ENCODE results near the gene ZNF726. TPM values are rescaled to one million over a fixed set of nuclear protein-coding genes. Genes with fewer than 3 reads are reported as not detected.
"Not testable (repeated sequence)": the region's sequence is repeated elsewhere in the genome, so short reads cannot be mapped to it uniquely, and the experiment has no call there.

Gene ZNF726
- total and polyA plus RNA-seq, 7 donors: 0.05 to 0.25 (median 0.16) TPM; not detected in 2

DNA sequence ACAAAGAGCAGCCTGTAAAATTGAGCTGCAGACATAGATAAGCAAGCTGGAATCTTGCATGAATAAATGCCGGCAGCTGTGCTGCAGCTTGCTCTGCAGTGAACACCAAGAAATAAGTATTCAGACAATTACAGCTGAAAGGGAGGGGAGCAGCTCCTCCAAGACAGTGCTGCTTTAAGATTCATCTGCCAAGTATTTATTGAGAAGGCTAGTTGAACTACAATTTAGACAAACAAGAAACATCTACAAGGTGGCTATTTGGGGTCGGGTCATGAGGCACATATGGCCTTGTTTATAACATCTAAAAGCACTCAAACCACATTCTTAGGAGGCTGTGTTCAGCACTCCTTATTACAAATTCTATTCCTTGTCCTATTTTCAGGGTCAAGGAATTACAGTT is 34.9 kb downstream of the ZNF726 start:
- H3K4me3 ChIP-seq: no peak overlapping the region
- TF ChIP-seq CTCF (IDR thresholded peaks at IDR 0.05): no peak
- H3K27me3 ChIP-seq (ENCODE audit: insufficient read depth in 3 of 3, low read length in 2 of 3): no peaks in the 10 kb centered on the region
- H3K36me3 ChIP-seq (ENCODE audit: insufficient read depth in 1 of 2, low read depth in 1 of 2): no peaks in the 10 kb centered on the region
- no peak overlapping the region for H3K27ac ChIP-seq
- no peaks in the 10 kb centered on the region for H3K9me3 ChIP-seq
- no peak for DNase-seq
- H3K4me1 ChIP-seq: no peaks in the 10 kb centered on the region
- ATAC-seq: no peak
- intact Hi-C loops (cut with DNase I): no loop called here
- WGBS, 3 donors: 84 to 87% (median 85%) methylated on average over 2 of the region's 2 CpGs

DNA sequence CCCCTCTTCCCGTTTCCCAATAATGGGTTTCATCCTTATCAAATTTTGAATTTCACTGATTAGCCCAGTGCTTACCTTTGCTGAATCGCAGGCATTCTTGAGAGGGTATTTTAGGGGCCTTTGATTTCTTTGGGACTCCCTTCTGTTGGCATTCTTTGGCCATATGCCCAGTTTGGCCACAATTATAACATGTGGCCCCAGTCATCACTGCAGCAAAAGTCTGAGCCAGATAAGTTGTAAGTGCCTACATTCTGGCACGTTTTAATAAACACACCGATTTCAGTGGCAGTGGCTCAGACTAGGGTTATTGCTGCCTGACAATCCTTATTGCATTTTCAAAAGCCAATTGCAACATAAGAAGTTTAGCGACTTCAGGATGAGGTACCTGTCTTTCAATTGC is 41.4 kb downstream of the ZNF726 start:
- Histone ChIP-seq H3K4me1 (no peaks in the 10 kb centered on the region), H3K27ac (no peak overlapping the region), H3K4me3 (no peak overlapping the region), H3K9me3 (no peaks in the 10 kb centered on the region), H3K36me3 (ENCODE audit: insufficient read depth in 1 of 2, low read depth in 1 of 2) (no peaks in the 10 kb centered on the region), H3K27me3 (ENCODE audit: insufficient read depth in 3 of 3, low read length in 2 of 3) (no peaks in the 10 kb centered on the region)
- no peak for TF ChIP-seq CTCF (IDR thresholded peaks at IDR 0.05)
- intact Hi-C loops (cut with DNase I): no loop called here
- DNase-seq (no peak), ATAC-seq (no peak)
- 83 to 88% (median 84%) methylated on average over 5 of the region's 5 CpGs for WGBS, 3 donors

DNA sequence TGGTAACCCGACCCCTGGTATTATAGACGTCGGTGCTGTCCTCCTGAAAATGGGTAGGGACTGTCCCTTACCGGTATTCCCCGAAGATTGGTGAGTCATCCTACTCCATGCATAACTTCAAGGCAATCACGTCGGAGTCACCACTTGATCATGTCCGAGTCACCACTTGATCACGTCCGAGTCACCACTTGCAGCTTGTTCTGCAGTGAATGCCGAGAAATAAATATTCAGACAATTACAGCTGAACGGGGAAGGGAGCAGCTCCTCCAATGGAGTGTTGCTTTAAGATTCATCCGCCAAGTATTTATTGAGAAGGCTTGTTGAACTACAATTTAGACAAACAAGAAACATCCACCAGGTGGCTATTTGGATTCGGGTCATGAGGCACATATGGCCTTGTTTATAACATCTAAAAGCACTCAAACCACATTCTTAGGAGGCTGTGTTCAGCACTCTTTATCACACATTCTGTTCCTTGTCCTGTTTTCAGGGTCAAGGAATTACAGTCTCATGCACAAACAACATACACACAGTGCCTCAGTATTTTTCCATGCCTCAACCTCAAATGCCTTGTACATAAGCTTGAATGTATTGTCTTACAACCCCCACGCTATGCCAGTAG is 43.1 kb downstream of the ZNF726 start:
- no peak overlapping the region for H3K4me3 ChIP-seq
- H3K27me3 ChIP-seq (ENCODE audit: insufficient read depth in 3 of 3, low read length in 2 of 3): no peaks in the 10 kb centered on the region
- H3K27ac ChIP-seq: no peak overlapping the region
- DNase-seq: no peak
- intact Hi-C loops (cut with DNase I): no loop called here
- ATAC-seq: no peak
- no peaks in the 10 kb centered on the region for H3K9me3 ChIP-seq
- H3K4me1 ChIP-seq: no peaks in the 10 kb centered on the region
- WGBS, 3 donors: 86 to 89% (median 86%) methylated on average over 15 of the region's 15 CpGs
- no peaks in the 10 kb centered on the region for H3K36me3 ChIP-seq (ENCODE audit: insufficient read depth in 1 of 2, low read depth in 1 of 2)
- TF ChIP-seq CTCF (IDR thresholded peaks at IDR 0.05): no peak

GRCh38 chr19:23963396-23963795 is 48.7 kb downstream of the ZNF726 start:
- ATAC-seq; H3K9me3 ChIP-seq; DNase-seq; intact Hi-C loops (cut with DNase I); H3K27me3 ChIP-seq (ENCODE audit: insufficient read depth in 3 of 3, low read length in 2 of 3); H3K4me3 ChIP-seq; H3K36me3 ChIP-seq (ENCODE audit: insufficient read depth in 1 of 2, low read depth in 1 of 2); H3K4me1 ChIP-seq; H3K27ac ChIP-seq: not testable (repeated sequence)
- 88 to 94% (median 94%) methylated on average over 15 to 20 of the region's 20 CpGs for WGBS, 3 donors

DNA sequence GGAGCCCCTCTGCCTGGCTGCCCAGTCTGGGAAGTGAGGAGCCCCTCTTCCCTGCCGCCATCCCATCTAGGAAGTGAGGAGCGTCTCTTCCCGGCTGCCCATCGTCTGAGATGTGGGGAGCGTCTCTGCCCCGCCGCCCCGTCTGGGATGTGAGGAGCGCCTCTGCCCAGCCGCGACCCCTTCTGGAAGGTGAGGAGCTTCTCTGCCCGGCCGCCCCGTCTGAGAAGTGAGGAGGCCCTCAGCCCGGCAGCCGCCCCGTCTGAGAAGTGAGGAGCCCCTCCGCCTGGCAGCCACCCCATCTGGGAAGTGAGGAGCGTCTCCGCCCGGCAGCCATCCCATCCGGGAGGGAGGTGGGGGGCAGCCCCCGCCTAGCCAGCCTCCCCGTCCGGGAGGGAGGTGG is 49.2 kb downstream of the ZNF726 start:
- H3K4me3 ChIP-seq; DNase-seq; H3K4me1 ChIP-seq; H3K9me3 ChIP-seq; intact Hi-C loops (cut with DNase I); ATAC-seq; H3K27ac ChIP-seq; H3K27me3 ChIP-seq (ENCODE audit: insufficient read depth in 3 of 3, low read length in 2 of 3); H3K36me3 ChIP-seq (ENCODE audit: insufficient read depth in 1 of 2, low read depth in 1 of 2): not testable (repeated sequence)
- 90 to 95% (median 93%) methylated on average over 22 to 25 of the region's 25 CpGs for WGBS, 3 donors

DNA sequence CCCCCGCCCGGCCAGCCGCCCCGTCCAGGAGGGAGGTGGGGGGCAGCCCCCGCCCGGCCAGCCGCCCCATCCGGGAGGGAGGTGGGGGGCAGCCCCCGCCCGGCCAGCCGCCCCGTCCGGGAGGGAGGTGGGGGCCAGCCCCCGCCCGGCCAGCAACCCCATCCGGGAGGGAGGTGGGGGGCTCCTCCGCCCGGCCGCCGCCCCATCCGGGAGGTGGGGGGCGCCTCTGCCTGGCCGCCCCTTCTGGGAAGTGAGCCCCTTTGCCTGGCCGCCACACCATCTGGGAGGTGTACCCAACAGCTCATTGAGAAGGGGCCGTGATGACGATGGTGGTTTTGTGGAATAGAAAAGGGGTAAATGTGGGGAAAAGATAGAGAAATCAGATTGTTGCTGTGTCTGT is 49.6 kb downstream of the ZNF726 start:
- ATAC-seq; H3K27me3 ChIP-seq (ENCODE audit: insufficient read depth in 3 of 3, low read length in 2 of 3); H3K36me3 ChIP-seq (ENCODE audit: insufficient read depth in 1 of 2, low read depth in 1 of 2); H3K9me3 ChIP-seq; H3K27ac ChIP-seq; intact Hi-C loops (cut with DNase I); H3K4me3 ChIP-seq; H3K4me1 ChIP-seq; DNase-seq: not testable (repeated sequence)
- WGBS, 3 donors: 92 to 96% (median 95%) methylated on average over 13 to 22 of the region's 26 CpGs
